ENCODE data around the gene UQCC5.
"Not testable (repeated sequence)": the region's sequence is repeated elsewhere in the genome, so short reads cannot be mapped to it uniquely, and the experiment has no call there.

Gene UQCC5

DNA sequence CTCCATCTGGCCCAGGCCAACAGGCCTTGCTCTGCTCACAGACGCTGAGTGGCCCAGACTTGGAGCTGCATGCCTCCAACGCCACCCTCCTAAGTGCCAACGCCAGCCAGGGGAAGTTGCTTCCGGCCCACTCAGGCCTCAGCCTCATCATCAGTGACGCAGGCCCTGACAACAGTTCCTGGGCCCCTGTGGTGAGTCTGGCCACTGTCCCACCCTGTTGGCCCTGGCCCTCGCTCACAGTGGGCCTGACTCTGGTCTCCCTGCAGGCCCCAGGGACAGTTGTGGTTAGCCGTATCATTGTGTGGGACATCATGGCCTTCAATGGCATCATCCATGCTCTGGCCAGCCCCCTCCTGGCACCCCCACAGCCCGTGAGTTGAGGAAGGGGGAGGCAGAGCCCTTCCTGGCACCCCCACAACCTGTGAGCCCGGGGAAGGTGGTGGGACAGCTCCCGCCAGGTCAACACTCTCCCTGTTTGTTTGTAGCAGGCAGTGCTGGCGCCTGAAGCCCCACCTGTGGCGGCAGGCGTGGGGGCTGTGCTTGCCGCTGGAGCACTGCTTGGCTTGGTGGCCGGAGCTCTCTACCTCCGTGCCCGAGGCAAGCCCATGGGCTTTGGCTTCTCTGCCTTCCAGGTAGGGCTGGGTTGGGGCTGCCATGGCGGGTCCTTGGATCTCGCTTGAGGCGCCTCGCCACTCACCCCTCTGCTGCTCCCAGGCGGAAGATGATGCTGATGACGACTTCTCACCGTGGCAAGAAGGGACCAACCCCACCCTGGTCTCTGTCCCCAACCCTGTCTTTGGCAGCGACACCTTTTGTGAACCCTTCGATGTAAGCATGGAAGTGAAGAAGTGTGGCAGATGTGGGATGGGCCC lies 12.8 kb upstream of the UQCC5 start:
- DNase-seq (ENCODE audit: low read depth): no peak

DNA sequence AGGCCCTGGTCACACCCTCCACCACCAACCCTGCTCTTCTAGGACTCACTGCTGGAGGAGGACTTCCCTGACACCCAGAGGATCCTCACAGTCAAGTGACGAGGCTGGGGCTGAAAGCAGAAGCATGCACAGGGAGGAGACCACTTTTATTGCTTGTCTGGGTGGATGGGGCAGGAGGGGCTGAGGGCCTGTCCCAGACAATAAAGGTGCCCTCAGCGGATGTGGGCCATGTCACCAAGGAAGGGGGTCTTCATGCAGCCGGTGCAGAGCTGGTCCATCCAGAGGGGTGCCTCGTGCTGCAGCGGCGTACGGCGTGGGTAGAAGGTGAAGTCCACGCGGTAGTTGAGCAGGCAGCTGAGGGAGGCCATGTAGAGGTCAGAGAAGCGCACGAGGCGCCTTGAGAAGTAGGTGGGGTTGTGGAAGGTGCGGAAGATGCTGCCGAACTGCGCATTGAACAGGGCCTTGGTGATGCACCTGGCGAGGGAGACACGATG lies 12.1 kb upstream of the UQCC5 start:
- no peak for DNase-seq (ENCODE audit: low read depth)

GRCh38 chr3:52524752-52525679 lies 11.4 kb upstream of the UQCC5 start:
- no peak for DNase-seq (ENCODE audit: low read depth)

GRCh38 chr3:52525680-52526561 lies 10.5 kb upstream of the UQCC5 start:
- DNase-seq (ENCODE audit: low read depth): no peak

GRCh38 chr3:52526671-52527038 lies 9.8 kb upstream of the UQCC5 start:
- not testable (repeated sequence) for DNase-seq (ENCODE audit: low read depth)

- no peak for DNase-seq (ENCODE audit: low read depth)
Measured at GRCh38 chr3:52527039-52527731, 9.2 kb upstream of the UQCC5 start.

- DNase-seq (ENCODE audit: low read depth): no peak
Measured at GRCh38 chr3:52527732-52528585, 8.4 kb upstream of the UQCC5 start.

DNA sequence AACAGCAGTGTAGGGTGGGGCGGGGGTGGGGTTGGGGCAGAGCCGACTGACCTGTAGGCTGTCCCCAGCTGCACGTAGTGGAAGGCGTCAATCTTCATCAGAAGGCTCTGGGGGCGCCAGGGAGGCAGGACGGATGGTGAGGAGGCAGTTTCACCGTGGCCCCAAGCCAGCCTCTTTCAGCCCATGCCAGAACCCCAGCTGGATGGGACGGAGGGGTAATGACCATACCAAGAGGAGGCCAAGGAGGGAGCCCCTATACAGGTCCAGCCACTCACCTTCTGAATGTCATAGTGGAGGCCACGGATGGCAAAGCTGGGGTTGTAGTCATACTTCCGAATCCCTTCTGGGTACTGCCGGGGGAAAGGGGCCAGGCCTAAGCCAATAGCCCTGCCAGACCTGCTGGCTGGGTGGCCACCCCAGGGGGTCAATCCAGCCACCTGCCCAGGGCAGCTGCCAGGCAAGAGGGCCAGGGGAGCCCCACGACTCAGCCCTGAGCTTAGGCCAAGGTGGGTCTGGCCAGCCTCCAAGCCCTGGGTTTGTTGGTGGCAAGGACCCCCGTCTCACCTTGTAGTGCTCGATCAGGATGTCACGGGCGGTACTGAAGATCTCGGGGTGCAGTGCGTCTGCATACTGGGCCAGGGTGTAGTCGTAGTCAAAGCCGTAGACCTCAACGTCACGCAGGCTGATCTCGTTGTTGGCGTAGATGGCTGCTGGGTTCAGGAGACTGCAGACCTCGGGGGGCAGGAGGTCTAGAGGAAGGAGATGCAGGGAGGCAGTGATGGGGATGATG lies 7.6 kb upstream of the UQCC5 start:
- DNase-seq (ENCODE audit: low read depth): no peak

DNA sequence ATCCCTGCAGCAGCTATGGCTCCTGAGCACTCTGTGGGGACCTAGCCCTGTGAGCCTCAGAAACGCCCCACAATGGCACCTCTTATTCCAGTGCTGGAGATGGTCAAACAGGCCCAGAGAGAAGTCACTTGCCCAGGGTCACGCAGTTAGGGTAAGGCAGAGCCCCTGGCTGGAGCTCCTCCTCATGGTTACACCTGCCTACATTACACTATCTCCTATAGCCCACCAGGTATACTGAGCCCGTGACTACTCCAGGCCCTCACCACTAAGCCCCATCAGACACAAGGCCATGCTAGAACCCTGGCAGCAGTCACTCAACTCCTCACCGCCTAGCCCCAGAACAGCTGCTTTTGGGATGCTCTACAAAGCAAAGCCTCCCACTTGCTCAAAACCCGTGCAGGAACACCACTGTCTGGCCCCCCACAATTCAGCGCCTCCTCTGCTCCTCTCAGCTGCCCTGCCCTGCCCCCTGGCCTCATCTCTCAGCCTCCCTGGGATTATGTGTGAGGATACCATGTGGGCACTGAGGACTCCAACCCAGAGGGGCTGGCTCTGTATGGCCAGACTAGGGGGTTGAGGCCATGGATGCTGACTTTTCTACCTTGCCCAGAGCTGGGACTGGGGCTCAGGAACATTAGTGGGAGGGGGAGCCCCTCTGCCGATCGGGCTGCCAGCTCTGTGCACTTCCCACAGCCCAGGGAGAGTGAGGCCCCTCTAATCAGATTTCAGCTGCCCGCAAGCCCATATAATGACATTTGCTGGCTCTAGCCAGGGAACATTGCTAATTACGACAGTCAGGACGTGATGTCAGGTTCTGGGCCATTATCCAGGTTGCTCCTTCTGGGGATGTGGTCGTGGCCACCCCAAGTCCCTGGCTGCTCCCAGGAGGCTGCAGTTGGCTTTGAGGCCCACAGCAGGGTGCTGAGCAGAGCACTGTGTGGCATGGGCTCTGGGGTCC lies 6.8 kb upstream of the UQCC5 start:
- no peak for DNase-seq (ENCODE audit: low read depth)

- DNase-seq (ENCODE audit: low read depth): no peak
Measured at GRCh38 chr3:52530918-52531826, 5.2 kb upstream of the UQCC5 start.

- DNase-seq (ENCODE audit: low read depth): no peak
Measured at GRCh38 chr3:52531860-52532516, 4.4 kb upstream of the UQCC5 start.

DNA sequence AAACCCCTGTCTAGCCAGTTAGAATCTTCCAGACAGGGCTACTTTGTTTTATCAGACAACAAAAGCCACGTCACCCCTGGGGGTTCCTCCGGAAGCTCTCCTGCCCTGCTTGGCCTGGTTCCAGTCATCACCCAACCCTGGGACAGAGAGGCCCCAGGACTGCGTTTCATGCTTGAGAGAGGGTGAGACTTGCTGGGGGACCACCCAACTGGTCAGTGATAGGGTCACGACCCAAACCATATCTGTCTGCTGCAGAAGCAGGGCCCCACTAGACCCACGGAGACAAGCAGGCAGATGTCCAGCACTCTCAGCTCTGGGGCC lies 3.9 kb upstream of the UQCC5 start:
- peak; percentile 65 for DNase-seq (ENCODE audit: low read depth)

DNA sequence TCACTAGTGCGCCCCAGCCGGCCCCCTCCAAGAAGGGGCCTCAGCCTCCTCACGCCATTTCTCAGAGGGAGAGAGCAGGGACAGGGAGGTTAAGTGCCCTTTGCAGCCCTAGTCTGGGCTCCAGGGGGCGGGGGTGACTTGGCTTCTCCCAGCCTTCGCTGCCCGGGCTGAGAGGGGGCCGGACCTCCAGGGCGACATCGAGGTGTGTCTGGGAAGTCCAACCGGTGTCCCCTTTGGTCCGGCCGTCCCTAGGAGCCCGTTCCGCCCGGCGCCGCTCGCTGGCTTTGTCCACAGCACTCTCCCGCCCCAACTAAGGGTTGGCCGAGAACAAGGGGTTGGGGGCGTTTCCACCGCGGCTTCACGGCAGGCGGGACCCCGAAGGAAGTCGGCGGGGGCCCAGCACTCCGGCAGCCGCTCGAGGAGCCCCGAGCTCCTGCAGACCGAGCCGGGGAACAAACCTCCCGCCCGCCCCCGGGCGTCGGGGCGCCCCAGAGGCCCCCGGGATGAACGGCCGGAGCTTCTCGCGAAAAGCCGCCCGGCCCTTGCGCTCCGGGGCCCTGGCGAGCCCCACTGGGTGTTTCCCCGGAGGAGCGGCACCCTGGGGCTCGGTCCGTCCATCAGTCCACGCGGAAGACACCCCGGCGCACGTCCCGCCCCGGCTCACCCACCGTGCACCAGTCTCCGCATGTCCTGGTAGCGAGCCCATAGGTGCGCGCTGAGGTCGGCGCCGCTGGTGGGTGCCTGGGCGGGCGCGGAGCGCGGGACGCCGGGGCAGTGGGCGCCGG lies 3.4 kb upstream of the UQCC5 start:
- DNase-seq (ENCODE audit: low read depth): no peak

- DNase-seq (ENCODE audit: low read depth): peak; percentile 42
Measured at GRCh38 chr3:52533623-52534280, 2.7 kb upstream of the UQCC5 start, which contains the start of gene NT5DC2. TSS of gene NT5DC2 (minus strand) at chr3:52533857. CDS start at chr3:52533737, 120 bp downstream.

Data from CMK (cell line).